ENCODE results near the gene IFNG-AS1.

The IFNG-AS1 gene

GRCh38 chr12:67989184-67989920 lies at the start of gene IFNG-AS1:
Gene IFNG-AS1, plus strand, starts transcription at chr12:67989447.
- Histone ChIP-seq H3K9ac (ENCODE audit: low read length) (no peak within 1 kb of the TSS), H3K4me1 (ENCODE audit: control insufficient read depth, insufficient read depth, low read length) (no peaks in the 10 kb centered on the region), H3K4me3 (ENCODE audit: low read length) (no peak within 1 kb of the TSS), H3K36me3 (ENCODE audit: control insufficient read depth, insufficient read depth, low read length) (no peaks in the 10 kb centered on the region), H3K9me3 (ENCODE audit: control insufficient read depth, low read length) (no peaks in the 10 kb centered on the region), H3K27me3 (ENCODE audit: control insufficient read depth, insufficient read depth, low read length) (no peaks in the 10 kb centered on the region)

- no peaks in the 10 kb centered on the region for H3K27me3 ChIP-seq (ENCODE audit: control insufficient read depth, insufficient read depth, low read length)
- H3K9ac ChIP-seq (ENCODE audit: low read length) = no peak overlapping the region
- H3K36me3 ChIP-seq (ENCODE audit: control insufficient read depth, insufficient read depth, low read length) = no peaks in the 10 kb centered on the region
- peaks cover 25% of the 10 kb centered on the region for H3K4me1 ChIP-seq (ENCODE audit: control insufficient read depth, insufficient read depth, low read length)
- no peak overlapping the region for H3K4me3 ChIP-seq (ENCODE audit: low read length)
- H3K9me3 ChIP-seq (ENCODE audit: control insufficient read depth, low read length) = no peaks in the 10 kb centered on the region
Measured at GRCh38 chr12:67939611-67940010, 49.6 kb upstream of the IFNG-AS1 start.

- no peak overlapping the region for H3K4me3 ChIP-seq (ENCODE audit: low read length)
- no peaks in the 10 kb centered on the region for H3K36me3 ChIP-seq (ENCODE audit: control insufficient read depth, insufficient read depth, low read length)
- H3K9me3 ChIP-seq (ENCODE audit: control insufficient read depth, low read length) = no peaks in the 10 kb centered on the region
- H3K9ac ChIP-seq (ENCODE audit: low read length) = no peak overlapping the region
- H3K4me1 ChIP-seq (ENCODE audit: control insufficient read depth, insufficient read depth, low read length) = peaks cover 19% of the 10 kb centered on the region
- no peaks in the 10 kb centered on the region for H3K27me3 ChIP-seq (ENCODE audit: control insufficient read depth, insufficient read depth, low read length)
Measured at GRCh38 chr12:67940780-67941243, 48.4 kb upstream of the IFNG-AS1 start.

- H3K36me3 ChIP-seq (ENCODE audit: control insufficient read depth, insufficient read depth, low read length) = no peaks in the 10 kb centered on the region
- peaks cover 19% of the 10 kb centered on the region for H3K4me1 ChIP-seq (ENCODE audit: control insufficient read depth, insufficient read depth, low read length)
- no peak overlapping the region for H3K9ac ChIP-seq (ENCODE audit: low read length)
- H3K4me3 ChIP-seq (ENCODE audit: low read length) = no peak overlapping the region
- no peaks in the 10 kb centered on the region for H3K9me3 ChIP-seq (ENCODE audit: control insufficient read depth, low read length)
- no peaks in the 10 kb centered on the region for H3K27me3 ChIP-seq (ENCODE audit: control insufficient read depth, insufficient read depth, low read length)
Measured at GRCh38 chr12:67942724-67943123, 46.5 kb upstream of the IFNG-AS1 start.

- Histone ChIP-seq H3K4me3 (ENCODE audit: low read length) (no peak overlapping the region), H3K4me1 (ENCODE audit: control insufficient read depth, insufficient read depth, low read length) (peaks cover 19% of the 10 kb centered on the region), H3K27me3 (ENCODE audit: control insufficient read depth, insufficient read depth, low read length) (no peaks in the 10 kb centered on the region), H3K36me3 (ENCODE audit: control insufficient read depth, insufficient read depth, low read length) (no peaks in the 10 kb centered on the region), H3K9ac (ENCODE audit: low read length) (no peak overlapping the region), H3K9me3 (ENCODE audit: control insufficient read depth, low read length) (no peaks in the 10 kb centered on the region)
Measured at GRCh38 chr12:67943141-67943892, 45.9 kb upstream of the IFNG-AS1 start.

GRCh38 chr12:67944093-67944492 lies 45.2 kb upstream of the IFNG-AS1 start:
- Histone ChIP-seq H3K36me3 (ENCODE audit: control insufficient read depth, insufficient read depth, low read length) (no peaks in the 10 kb centered on the region), H3K27me3 (ENCODE audit: control insufficient read depth, insufficient read depth, low read length) (no peaks in the 10 kb centered on the region), H3K9me3 (ENCODE audit: control insufficient read depth, low read length) (no peaks in the 10 kb centered on the region), H3K9ac (ENCODE audit: low read length) (no peak overlapping the region), H3K4me3 (ENCODE audit: low read length) (no peak overlapping the region), H3K4me1 (ENCODE audit: control insufficient read depth, insufficient read depth, low read length) (peaks cover 19% of the 10 kb centered on the region)

GRCh38 chr12:67952787-67953186 lies 36.5 kb upstream of the IFNG-AS1 start:
- no peak overlapping the region for H3K4me3 ChIP-seq (ENCODE audit: low read length)
- no peaks in the 10 kb centered on the region for H3K36me3 ChIP-seq (ENCODE audit: control insufficient read depth, insufficient read depth, low read length)
- no peaks in the 10 kb centered on the region for H3K9me3 ChIP-seq (ENCODE audit: control insufficient read depth, low read length)
- no peaks in the 10 kb centered on the region for H3K4me1 ChIP-seq (ENCODE audit: control insufficient read depth, insufficient read depth, low read length)
- no peaks in the 10 kb centered on the region for H3K27me3 ChIP-seq (ENCODE audit: control insufficient read depth, insufficient read depth, low read length)
- no peak overlapping the region for H3K9ac ChIP-seq (ENCODE audit: low read length)

GRCh38 chr12:67957383-67957782 lies 31.9 kb upstream of the IFNG-AS1 start:
- Histone ChIP-seq H3K4me1 (ENCODE audit: control insufficient read depth, insufficient read depth, low read length) (no peaks in the 10 kb centered on the region), H3K36me3 (ENCODE audit: control insufficient read depth, insufficient read depth, low read length) (no peaks in the 10 kb centered on the region), H3K9me3 (ENCODE audit: control insufficient read depth, low read length) (no peaks in the 10 kb centered on the region), H3K27me3 (ENCODE audit: control insufficient read depth, insufficient read depth, low read length) (no peaks in the 10 kb centered on the region), H3K4me3 (ENCODE audit: low read length) (no peak overlapping the region), H3K9ac (ENCODE audit: low read length) (no peak overlapping the region)

- Histone ChIP-seq H3K9ac (ENCODE audit: low read length) (no peak overlapping the region), H3K9me3 (ENCODE audit: control insufficient read depth, low read length) (no peaks in the 10 kb centered on the region), H3K36me3 (ENCODE audit: control insufficient read depth, insufficient read depth, low read length) (no peaks in the 10 kb centered on the region), H3K4me1 (ENCODE audit: control insufficient read depth, insufficient read depth, low read length) (no peaks in the 10 kb centered on the region), H3K27me3 (ENCODE audit: control insufficient read depth, insufficient read depth, low read length) (no peaks in the 10 kb centered on the region), H3K4me3 (ENCODE audit: low read length) (no peak overlapping the region)
Measured at GRCh38 chr12:67958187-67958586, 31.1 kb upstream of the IFNG-AS1 start.

GRCh38 chr12:67964456-67964855 lies 24.8 kb upstream of the IFNG-AS1 start:
- Histone ChIP-seq H3K9me3 (ENCODE audit: control insufficient read depth, low read length) (no peaks in the 10 kb centered on the region), H3K9ac (ENCODE audit: low read length) (no peak overlapping the region), H3K4me1 (ENCODE audit: control insufficient read depth, insufficient read depth, low read length) (no peaks in the 10 kb centered on the region), H3K27me3 (ENCODE audit: control insufficient read depth, insufficient read depth, low read length) (no peaks in the 10 kb centered on the region), H3K36me3 (ENCODE audit: control insufficient read depth, insufficient read depth, low read length) (no peaks in the 10 kb centered on the region), H3K4me3 (ENCODE audit: low read length) (no peak overlapping the region)

GRCh38 chr12:67966560-67966959 lies 22.7 kb upstream of the IFNG-AS1 start:
- no peak overlapping the region for H3K4me3 ChIP-seq (ENCODE audit: low read length)
- H3K27me3 ChIP-seq (ENCODE audit: control insufficient read depth, insufficient read depth, low read length) = no peaks in the 10 kb centered on the region
- H3K4me1 ChIP-seq (ENCODE audit: control insufficient read depth, insufficient read depth, low read length) = no peaks in the 10 kb centered on the region
- no peaks in the 10 kb centered on the region for H3K9me3 ChIP-seq (ENCODE audit: control insufficient read depth, low read length)
- H3K36me3 ChIP-seq (ENCODE audit: control insufficient read depth, insufficient read depth, low read length) = no peaks in the 10 kb centered on the region
- no peak overlapping the region for H3K9ac ChIP-seq (ENCODE audit: low read length)

- no peaks in the 10 kb centered on the region for H3K27me3 ChIP-seq (ENCODE audit: control insufficient read depth, insufficient read depth, low read length)
- no peak overlapping the region for H3K9ac ChIP-seq (ENCODE audit: low read length)
- no peak overlapping the region for H3K4me3 ChIP-seq (ENCODE audit: low read length)
Measured at GRCh38 chr12:67968321-67968720, 20.9 kb upstream of the IFNG-AS1 start.

More at GRCh38 chr12:67968321-67968720, 20.9 kb upstream of the IFNG-AS1 start:
- H3K9me3 ChIP-seq (ENCODE audit: control insufficient read depth, low read length) = no peaks in the 10 kb centered on the region
- H3K4me1 ChIP-seq (ENCODE audit: control insufficient read depth, insufficient read depth, low read length) = no peaks in the 10 kb centered on the region
- H3K36me3 ChIP-seq (ENCODE audit: control insufficient read depth, insufficient read depth, low read length) = no peaks in the 10 kb centered on the region

Measured in mucosa of stomach (tissue), 1 donor.